ENCODE measurements around the gene SPAG4.

- TF ChIP-seq PAX5 (IDR thresholded peaks at IDR 0.05; ENCODE audit: insufficient read depth, low read length, severe bottlenecking) (no peak), TAF1 (IDR thresholded peaks at IDR 0.05; ENCODE audit: low read depth, low read length) (no peak)
These were observed 5.4 kb downstream of the SPAG4 start for GRCh38 chr20:35620818-35621559.

All from GM12891 (cell line).